ENCODE measurements around the gene PLD2.

PLD2 gene

GRCh38 chr17:4769628-4770027 lies 37.3 kb upstream of the PLD2 start:
- H3K9me3 ChIP-seq (replicated peaks; ENCODE audit: insufficient read depth, low read length) = no peaks in the 10 kb centered on the region
- peaks cover 24% of the 10 kb centered on the region for H3K27me3 ChIP-seq (replicated peaks; ENCODE audit: insufficient read depth, low read length)
- no peak for DNase-seq
- TF ChIP-seq EZH2 (optimal IDR thresholded peaks at IDR 0.05; ENCODE audit: low read depth, low read length) = no peak
- TF ChIP-seq EZH2phosphoT487 (IDR thresholded peaks at IDR 0.05; ENCODE audit: low read length) = no peak
- no peak for TF ChIP-seq CTCF (IDR thresholded peaks at IDR 0.05; ENCODE audit: low read length)
- H3K4me2 ChIP-seq (ENCODE audit: low read depth, low read length) = no peak overlapping the region
- H3K79me2 ChIP-seq (ENCODE audit: low read length) = no peaks in the 10 kb centered on the region
- H3K4me3 ChIP-seq (ENCODE audit: low read length) = no peak overlapping the region
- no peaks in the 10 kb centered on the region for H3K4me1 ChIP-seq (ENCODE audit: low read length)
- H3F3A ChIP-seq (ENCODE audit: insufficient read depth, low read length) = no peaks in the 10 kb centered on the region
- no peaks in the 10 kb centered on the region for H3K9me2 ChIP-seq (replicated peaks; ENCODE audit: insufficient read depth, low read length)
- H3K9ac ChIP-seq (ENCODE audit: low read length) = no peak overlapping the region
- H3K36me3 ChIP-seq (replicated peaks; ENCODE audit: insufficient read depth, low read length) = no peaks in the 10 kb centered on the region
- H3K27ac ChIP-seq (ENCODE audit: low read length) = no peak overlapping the region
- no peak overlapping the region for H2AFZ ChIP-seq (ENCODE audit: low read length)
- H4K20me1 ChIP-seq (ENCODE audit: insufficient read depth, low read length) = no peaks in the 10 kb centered on the region

- no peak within 1 kb of the TSS for H2AFZ ChIP-seq (ENCODE audit: low read length)
- H3F3A ChIP-seq (ENCODE audit: insufficient read depth, low read length) = no peaks in the 10 kb centered on the region
- H3K27ac ChIP-seq (ENCODE audit: low read length) = no peak within 1 kb of the TSS
- H3K9me3 ChIP-seq (replicated peaks; ENCODE audit: insufficient read depth, low read length) = no peaks in the 10 kb centered on the region
- H3K4me1 ChIP-seq (ENCODE audit: low read length) = no peaks in the 10 kb centered on the region
- no peaks in the 10 kb centered on the region for H3K36me3 ChIP-seq (replicated peaks; ENCODE audit: insufficient read depth, low read length)
- H3K9ac ChIP-seq (ENCODE audit: low read length) = no peak within 1 kb of the TSS
- no peak within 1 kb of the TSS for H3K4me3 ChIP-seq (ENCODE audit: low read length)
- H3K9me2 ChIP-seq (replicated peaks; ENCODE audit: insufficient read depth, low read length) = no peaks in the 10 kb centered on the region
- no peak within 1 kb of the TSS for H3K4me2 ChIP-seq (ENCODE audit: low read depth, low read length)
- no peak for DNase-seq
- peaks cover 24% of the 10 kb centered on the region for H3K27me3 ChIP-seq (replicated peaks; ENCODE audit: insufficient read depth, low read length)
- H3K79me2 ChIP-seq (ENCODE audit: low read length) = no peaks in the 10 kb centered on the region
- no peak for TF ChIP-seq CTCF (IDR thresholded peaks at IDR 0.05; ENCODE audit: low read length)
- no peaks in the 10 kb centered on the region for H4K20me1 ChIP-seq (ENCODE audit: insufficient read depth, low read length)
Observed at GRCh38 chr17:4771519-4772234, 35.3 kb upstream of the PLD2 start, which contains the start of gene TM4SF5. Gene TM4SF5 (plus strand): TSS chr17:4771886. CDS start chr17:4771923, 37 bp downstream.

- no peak for DNase-seq
- Histone ChIP-seq H3K4me1 (ENCODE audit: low read length) (no peaks in the 10 kb centered on the region), H3K27ac (ENCODE audit: low read length) (no peak overlapping the region), H4K20me1 (ENCODE audit: insufficient read depth, low read length) (no peaks in the 10 kb centered on the region), H3K9me2 (replicated peaks; ENCODE audit: insufficient read depth, low read length) (no peaks in the 10 kb centered on the region), H3K9ac (ENCODE audit: low read length) (no peak overlapping the region), H3F3A (ENCODE audit: insufficient read depth, low read length) (no peaks in the 10 kb centered on the region), H3K4me2 (ENCODE audit: low read depth, low read length) (no peak overlapping the region), H2AFZ (ENCODE audit: low read length) (no peak overlapping the region), H3K36me3 (replicated peaks; ENCODE audit: insufficient read depth, low read length) (no peaks in the 10 kb centered on the region), H3K79me2 (ENCODE audit: low read length) (no peaks in the 10 kb centered on the region), H3K4me3 (ENCODE audit: low read length) (no peak overlapping the region), H3K9me3 (replicated peaks; ENCODE audit: insufficient read depth, low read length) (no peaks in the 10 kb centered on the region), H3K27me3 (replicated peaks; ENCODE audit: insufficient read depth, low read length) (peaks cover 24% of the 10 kb centered on the region)
- no peak for TF ChIP-seq CTCF (IDR thresholded peaks at IDR 0.05; ENCODE audit: low read length)
- no peak for TF ChIP-seq EZH2 (optimal IDR thresholded peaks at IDR 0.05; ENCODE audit: low read depth, low read length)
- no peak for TF ChIP-seq EZH2phosphoT487 (IDR thresholded peaks at IDR 0.05; ENCODE audit: low read length)
Observed at GRCh38 chr17:4772235-4772613, 34.7 kb upstream of the PLD2 start.
